Activated naive CD4-positive, alpha-beta T cell treated with anti-CD3 and anti-CD28 coated beads for 36 hours (primary cell): ENCODE measurements around the gene USP2. TPM values are rescaled to one million over a fixed set of nuclear protein-coding genes. Genes with fewer than 3 reads are reported as not detected.
"Not testable (repeated sequence)": the region's sequence is repeated elsewhere in the genome, so short reads cannot be mapped to it uniquely, and the experiment has no call there.

ENCODE experiments used
- CTCF ChIA-PET: fragments of 350-600 bp; sonication (Branson Sonifier 250); formaldehyde crosslinking; loops from one replicate; lab custom pipeline; 2021; ENCODE audit warnings: antibody characterized with exemption; lab: Charles Lee
- DNase-seq: peaks from one replicate; pipeline ENCODE4 v3.0.0-alpha.2; 2020
- H3K27ac Mint-ChIP-seq: one replicate; pipeline ENCODE4 v1.8.0; 2021; ENCODE audit warnings: mild to moderate bottlenecking, mixed read lengths
- H3K27me3 Mint-ChIP-seq: one replicate; pipeline ENCODE4 v1.8.0; 2021; ENCODE audit warnings: low read depth, mixed read lengths
- H3K36me3 Mint-ChIP-seq: one replicate; pipeline ENCODE4 v1.8.0; 2021; ENCODE audit warnings: low read depth, mixed read lengths
- H3K4me1 Mint-ChIP-seq: one replicate; pipeline ENCODE4 v1.8.0; 2021; ENCODE audit warnings: low read depth, mixed read lengths
- H3K4me3 Mint-ChIP-seq: one replicate; pipeline ENCODE4 v1.8.0; 2021; ENCODE audit warnings: mild to moderate bottlenecking, moderate library complexity, mixed read lengths
- H3K9me3 Mint-ChIP-seq: one replicate; pipeline ENCODE4 v1.8.0; 2021; ENCODE audit warnings: mixed read lengths
- intact Hi-C: fragments of 100-400 bp; cut with micrococcal nuclease; formaldehyde crosslinking; loops from one replicate; pipeline ENCODE4 v1.15.1; 2023
- total RNA-seq, 2 experiments: library from RNA; stranded (reverse); gene quantifications; one replicate each; pipeline ENCODE4 v1.2.3, GENCODE V29; 2021

The USP2 gene
- total RNA-seq, 2 experiments from 2014 or later = 0.35 to 0.57 TPM

DNA sequence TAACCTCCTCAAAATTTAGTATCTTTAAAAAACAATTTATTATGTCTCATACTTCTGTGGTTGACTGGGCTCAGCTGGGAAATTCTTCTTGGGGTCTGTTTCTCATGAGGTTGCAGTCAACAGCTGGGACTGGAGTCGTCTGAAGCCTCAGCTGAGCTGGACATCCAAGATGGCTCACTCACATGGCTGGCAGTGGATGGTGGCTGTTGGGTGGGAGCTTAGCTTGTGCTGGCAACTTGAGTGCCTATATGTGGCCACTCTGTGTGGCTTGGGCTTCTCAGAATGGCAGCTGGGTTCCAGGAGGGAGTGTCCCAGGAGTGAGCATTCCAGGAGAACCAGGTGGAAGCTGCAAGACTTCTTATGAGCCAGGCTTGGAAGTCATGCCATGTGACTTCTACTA is 28.2 kb upstream of the USP2 start:
- H3K27ac Mint-ChIP-seq = no peak overlapping the region
- H3K4me3 Mint-ChIP-seq = no peak overlapping the region
- no peak for DNase-seq
- peaks cover 2% of the 10 kb centered on the region for H3K27me3 Mint-ChIP-seq
- CTCF ChIA-PET = interaction anchor here (1.1 kb wide), 1 partner anchor 29 kb away, joined by 3 read pairs; no protein-coding TSS in a partner anchor
- intact Hi-C loops = no loop called here
- peaks cover 3% of the 10 kb centered on the region for H3K9me3 Mint-ChIP-seq
- no peaks in the 10 kb centered on the region for H3K4me1 Mint-ChIP-seq
- H3K36me3 Mint-ChIP-seq = no peaks in the 10 kb centered on the region

DNA sequence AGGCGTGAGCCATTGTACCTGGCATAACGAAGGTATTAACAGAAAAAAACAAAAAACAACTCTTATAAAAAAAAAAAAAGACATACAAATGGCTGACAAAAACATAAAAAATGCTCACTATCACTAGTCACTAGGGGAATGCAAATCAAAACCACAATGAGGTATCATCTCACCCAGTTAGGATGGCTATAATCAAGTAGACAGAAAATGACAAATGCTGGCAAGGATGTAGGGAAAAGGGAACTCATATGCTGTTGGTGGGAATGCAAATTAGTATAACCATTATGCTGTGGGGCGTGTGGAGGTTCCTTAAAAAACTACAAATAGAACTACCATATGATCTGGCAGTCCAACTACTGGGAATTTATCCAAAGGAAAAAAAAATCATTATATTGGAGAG is 24.5 kb upstream of the USP2 start:
- no peaks in the 10 kb centered on the region for H3K4me1 Mint-ChIP-seq
- no peak overlapping the region for H3K27ac Mint-ChIP-seq
- H3K36me3 Mint-ChIP-seq = no peaks in the 10 kb centered on the region
- H3K27me3 Mint-ChIP-seq = peaks cover 2% of the 10 kb centered on the region
- H3K9me3 Mint-ChIP-seq = peaks cover 2% of the 10 kb centered on the region
- H3K4me3 Mint-ChIP-seq = no peak overlapping the region
- DNase-seq = no peak
- CTCF ChIA-PET = no interaction called here
- intact Hi-C loops = no loop called here

DNA sequence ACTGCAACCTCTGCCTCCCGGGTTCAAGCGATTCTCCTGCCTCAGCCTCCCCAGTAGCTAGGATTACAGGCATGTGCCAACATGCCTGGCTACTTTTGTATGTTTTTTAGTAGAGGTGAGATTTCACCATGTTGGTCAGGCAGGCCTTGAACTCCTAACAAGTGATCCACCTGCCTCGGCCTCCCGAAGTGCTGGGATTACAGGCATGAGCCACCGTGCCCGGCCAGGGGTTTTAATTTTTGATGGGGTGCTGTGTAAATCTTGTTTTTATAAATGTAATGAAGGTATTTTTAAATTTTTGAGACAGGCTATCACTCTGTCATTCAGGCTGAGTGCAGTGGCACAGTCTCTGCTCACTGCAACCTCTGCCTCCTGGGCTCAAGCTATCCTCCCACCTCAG is 24.0 kb upstream of the USP2 start:
- H3K36me3 Mint-ChIP-seq, CTCF ChIA-PET, intact Hi-C loops, H3K9me3 Mint-ChIP-seq, H3K4me3 Mint-ChIP-seq, DNase-seq, H3K4me1 Mint-ChIP-seq, H3K27ac Mint-ChIP-seq, H3K27me3 Mint-ChIP-seq: not testable (repeated sequence)

DNA sequence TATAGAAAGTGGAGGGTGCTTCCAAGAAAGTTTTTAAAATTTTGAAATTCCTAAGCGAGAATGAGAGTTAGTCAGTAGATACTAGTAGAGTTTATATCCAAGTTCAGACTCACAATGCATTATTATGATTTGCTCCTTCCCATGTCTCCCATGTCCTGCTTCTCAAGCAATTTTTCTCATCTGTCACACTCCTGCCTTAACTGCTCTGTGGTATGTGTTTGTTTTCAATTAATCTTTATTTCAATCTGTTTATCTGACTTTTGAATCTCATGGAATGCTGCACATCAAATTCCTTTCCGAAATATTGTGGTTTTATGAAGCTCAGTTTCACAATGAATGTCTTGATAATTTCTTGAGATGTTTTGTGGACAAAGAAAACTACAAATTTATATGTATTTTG is 23.4 kb upstream of the USP2 start:
- Mint-ChIP-seq H3K27me3 (peaks cover 2% of the 10 kb centered on the region), H3K4me3 (no peak overlapping the region), H3K36me3 (peaks cover 2% of the 10 kb centered on the region), H3K9me3 (peaks cover 6% of the 10 kb centered on the region), H3K27ac (no peak overlapping the region), H3K4me1 (no peaks in the 10 kb centered on the region)
- CTCF ChIA-PET = interaction anchor here (1.1 kb wide), 1 partner anchor 48 kb away, joined by 3 read pairs; no protein-coding TSS in a partner anchor
- no peak for DNase-seq
- intact Hi-C loops = no loop called here

DNA sequence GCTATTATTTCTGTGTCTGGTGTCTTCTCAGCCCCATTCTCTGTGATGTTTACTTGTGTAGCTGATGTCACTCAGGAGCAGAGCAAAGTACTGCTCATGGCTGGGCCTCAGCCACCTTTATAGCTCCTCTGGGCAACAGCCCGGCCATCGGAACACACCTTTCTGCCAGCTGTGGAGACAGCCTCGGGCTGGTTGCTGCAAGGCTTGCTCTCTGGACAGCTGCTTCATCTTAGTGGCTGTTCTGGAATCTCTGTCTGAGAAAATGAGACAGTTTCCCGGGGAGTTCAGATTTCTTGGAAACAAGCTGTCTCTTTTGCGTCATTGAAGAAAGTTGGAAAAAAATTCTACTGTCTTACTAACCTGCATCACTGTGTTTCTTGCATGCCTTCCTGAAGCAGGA is 21.5 kb upstream of the USP2 start:
- H3K4me3 Mint-ChIP-seq = no peak overlapping the region
- DNase-seq = no peak
- H3K27me3 Mint-ChIP-seq = peaks cover 14% of the 10 kb centered on the region
- CTCF ChIA-PET = interaction anchor here (0.8 to 1.1 kb wide), 2 partner anchors 13 to 80 kb away, joined by 3 to 4 read pairs; no protein-coding TSS in a partner anchor
- peaks cover 5% of the 10 kb centered on the region for H3K36me3 Mint-ChIP-seq
- intact Hi-C loops = no loop called here
- peaks cover 12% of the 10 kb centered on the region for H3K9me3 Mint-ChIP-seq
- H3K27ac Mint-ChIP-seq = no peak overlapping the region
- H3K4me1 Mint-ChIP-seq = no peaks in the 10 kb centered on the region

DNA sequence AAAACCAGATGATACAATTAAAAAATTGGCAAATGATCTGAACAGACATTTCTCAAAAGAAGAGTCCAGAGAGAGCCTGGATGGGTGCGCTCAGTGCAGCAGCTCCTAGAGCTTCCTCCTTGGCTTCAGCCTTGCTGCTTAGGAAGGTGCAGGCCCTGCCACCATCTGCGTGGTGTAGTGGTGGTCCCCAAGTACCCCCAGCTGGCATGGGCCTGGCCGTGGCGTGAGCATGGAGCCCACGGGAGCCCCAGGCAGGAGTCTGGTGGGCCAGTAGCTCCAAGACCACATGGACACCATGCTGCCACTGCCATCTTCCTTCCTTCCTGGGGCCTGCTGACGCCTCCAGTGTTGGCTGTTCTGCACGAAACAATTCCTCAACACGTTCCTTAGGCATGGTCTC is 21.0 kb upstream of the USP2 start:
- Mint-ChIP-seq H3K27me3 (peaks cover 18% of the 10 kb centered on the region), H3K36me3 (peaks cover 7% of the 10 kb centered on the region), H3K27ac (no peak overlapping the region), H3K9me3 (peaks cover 17% of the 10 kb centered on the region), H3K4me3 (no peak overlapping the region), H3K4me1 (no peaks in the 10 kb centered on the region)
- DNase-seq = no peak
- CTCF ChIA-PET = no interaction called here
- intact Hi-C loops = no loop called here

DNA sequence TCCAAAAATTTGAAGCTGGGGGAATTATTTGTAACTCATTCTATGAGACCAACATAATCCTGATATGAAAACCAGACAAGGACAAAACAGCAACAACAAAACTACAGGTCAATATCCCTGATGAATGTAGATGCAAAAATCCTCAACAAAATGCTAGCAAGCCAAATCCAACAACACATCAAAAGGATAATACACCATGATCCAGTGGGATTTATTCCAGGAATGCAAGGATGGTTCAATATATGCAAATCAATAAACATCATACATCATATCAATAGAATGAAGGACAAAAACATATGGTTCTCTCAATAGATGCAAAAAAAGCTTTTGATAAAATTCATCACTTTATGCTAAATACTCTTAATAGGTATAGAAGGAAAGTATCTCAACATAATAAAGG is 19.4 kb upstream of the USP2 start:
- Mint-ChIP-seq H3K27me3 (peaks cover 21% of the 10 kb centered on the region), H3K4me1 (no peaks in the 10 kb centered on the region), H3K36me3 (peaks cover 7% of the 10 kb centered on the region), H3K4me3 (no peak overlapping the region), H3K9me3 (peaks cover 17% of the 10 kb centered on the region), H3K27ac (no peak overlapping the region)
- DNase-seq = no peak
- CTCF ChIA-PET = interaction anchor here (1.3 to 1.6 kb wide), 2 partner anchors 19 to 45 kb away, joined by 5 read pairs; no protein-coding TSS in a partner anchor
- intact Hi-C loops = no loop called here

DNA sequence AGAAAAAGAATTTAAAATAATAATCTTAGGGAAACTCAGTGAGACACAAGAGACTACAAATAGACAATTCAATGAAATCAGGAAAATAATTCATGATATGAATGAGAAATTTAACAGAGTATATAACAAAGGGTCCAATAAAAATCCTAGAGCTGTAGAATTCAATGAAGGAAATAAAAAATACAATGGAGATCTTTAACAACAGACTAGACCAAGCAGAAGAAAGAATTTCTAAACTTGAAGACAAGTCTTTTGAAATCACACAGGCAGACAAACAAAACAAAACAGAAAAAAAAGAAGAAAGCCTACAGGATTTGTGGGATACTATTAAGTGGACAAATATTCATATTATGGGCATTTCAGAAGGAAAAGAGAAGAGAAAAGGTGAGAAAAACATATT is 16.2 kb upstream of the USP2 start:
- H3K4me3 Mint-ChIP-seq = no peak overlapping the region
- peaks cover 17% of the 10 kb centered on the region for H3K9me3 Mint-ChIP-seq

DNA sequence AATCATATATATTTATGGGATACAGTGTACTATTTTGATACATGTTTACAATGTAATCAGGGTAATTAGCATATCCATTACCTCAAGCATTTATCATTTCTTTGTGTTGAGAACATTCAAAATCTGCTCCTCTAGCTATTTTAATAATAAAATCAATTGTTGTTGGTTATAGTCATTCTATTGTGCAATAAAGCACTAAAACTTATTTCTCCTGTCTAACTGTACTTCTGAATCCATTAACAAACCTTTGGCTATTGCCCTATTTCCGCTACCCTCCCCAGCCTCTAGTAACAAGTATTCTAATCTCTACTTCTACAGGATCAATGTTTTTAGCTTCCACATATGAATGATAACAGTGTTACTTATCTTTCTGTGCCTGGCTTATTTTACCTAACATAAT is 15.3 kb upstream of the USP2 start:
- no peaks in the 10 kb centered on the region for H3K4me1 Mint-ChIP-seq
- H3K4me3 Mint-ChIP-seq = no peak overlapping the region
- CTCF ChIA-PET = interaction anchor here (0.7 kb wide), 1 partner anchor 201 kb away, joined by 4 read pairs; no protein-coding TSS in a partner anchor
- H3K27me3 Mint-ChIP-seq = peaks cover 24% of the 10 kb centered on the region
- DNase-seq = no peak
- peaks cover 7% of the 10 kb centered on the region for H3K36me3 Mint-ChIP-seq
- H3K9me3 Mint-ChIP-seq = peaks cover 15% of the 10 kb centered on the region
- intact Hi-C loops = no loop called here
- H3K27ac Mint-ChIP-seq = no peak overlapping the region

More for the DNA sequence above, 16.2 kb upstream of the USP2 start:
- Mint-ChIP-seq H3K4me1 (no peaks in the 10 kb centered on the region), H3K27me3 (peaks cover 24% of the 10 kb centered on the region), H3K36me3 (peaks cover 7% of the 10 kb centered on the region), H3K27ac (no peak overlapping the region)
- CTCF ChIA-PET = interaction anchor here (1.1 kb wide), 1 partner anchor 79 kb away, joined by 4 read pairs; no protein-coding TSS in a partner anchor
- DNase-seq = no peak
- intact Hi-C loops = no loop called here

DNA sequence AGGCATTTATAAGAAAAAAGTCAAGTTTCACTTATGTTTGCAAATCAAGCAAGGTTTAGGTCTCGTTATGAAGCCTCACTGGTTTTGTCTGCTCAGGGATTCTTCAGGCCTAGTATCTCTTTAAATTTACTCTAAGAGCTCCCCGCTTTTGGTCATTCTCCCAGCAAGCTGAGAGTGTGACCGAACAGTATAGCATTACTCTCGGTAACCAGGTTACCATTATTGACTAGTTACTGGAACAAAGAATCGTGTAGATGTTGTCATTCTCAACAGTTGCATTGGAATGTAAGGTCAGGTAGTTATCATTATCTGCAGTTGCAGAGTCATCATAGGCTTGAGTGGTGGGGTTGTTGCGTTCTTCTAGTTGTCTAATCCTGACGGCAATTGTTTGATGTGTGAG is 9.8 kb upstream of the USP2 start:
- no peak overlapping the region for H3K27ac Mint-ChIP-seq
- peaks cover 5% of the 10 kb centered on the region for H3K27me3 Mint-ChIP-seq
- DNase-seq = no peak
- H3K9me3 Mint-ChIP-seq = no peaks in the 10 kb centered on the region
- no peak overlapping the region for H3K4me3 Mint-ChIP-seq
- H3K36me3 Mint-ChIP-seq = no peaks in the 10 kb centered on the region
- CTCF ChIA-PET = interaction anchor here (1.1 kb wide), 1 partner anchor 85 kb away, joined by 4 read pairs; no protein-coding TSS in a partner anchor
- intact Hi-C loops = no loop called here
- no peaks in the 10 kb centered on the region for H3K4me1 Mint-ChIP-seq

DNA sequence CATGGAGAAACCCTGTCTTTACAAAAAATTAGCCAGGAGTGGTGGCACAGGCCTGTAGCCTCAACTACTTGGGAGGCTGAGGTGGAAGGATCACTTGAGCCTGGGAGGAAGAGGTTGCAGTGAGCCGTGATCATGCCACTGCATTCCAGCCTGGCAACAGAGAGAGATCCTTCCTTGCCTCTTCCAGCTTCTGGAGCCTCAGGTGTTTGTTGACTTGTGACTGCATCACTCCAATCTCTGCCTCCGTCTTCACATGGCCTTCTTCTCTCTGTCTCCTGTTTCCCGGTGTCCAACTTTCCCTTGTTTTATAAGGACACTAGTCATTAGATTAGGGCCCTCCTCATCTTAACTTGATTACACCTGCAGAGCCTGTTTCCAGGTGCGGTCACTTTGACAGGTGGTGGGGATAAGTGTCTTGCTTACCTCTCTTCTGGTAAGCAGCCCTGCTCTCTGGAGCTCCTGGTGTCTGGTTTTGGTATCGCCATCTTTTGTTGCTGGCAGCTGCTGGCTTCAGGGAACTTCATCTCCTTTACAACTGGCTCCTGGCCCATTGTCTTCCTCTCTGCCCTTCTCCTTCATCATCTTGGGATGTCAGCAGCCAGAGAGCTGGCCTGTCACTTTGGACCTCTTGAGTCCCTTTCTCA is 8.2 kb upstream of the USP2 start:
- CTCF ChIA-PET = interaction anchor here (0.7 to 0.9 kb wide), 2 partner anchors 14 to 81 kb away, joined by 3 read pairs; no protein-coding TSS in a partner anchor
- H3K36me3 Mint-ChIP-seq = no peaks in the 10 kb centered on the region
- H3K4me3 Mint-ChIP-seq = no peak overlapping the region
- peaks cover under 1% of the 10 kb centered on the region for H3K27me3 Mint-ChIP-seq
- peak; percentile 34 for DNase-seq
- H3K27ac Mint-ChIP-seq = no peak overlapping the region
- H3K4me1 Mint-ChIP-seq = no peaks in the 10 kb centered on the region
- intact Hi-C loops = no loop called here
- no peaks in the 10 kb centered on the region for H3K9me3 Mint-ChIP-seq

DNA sequence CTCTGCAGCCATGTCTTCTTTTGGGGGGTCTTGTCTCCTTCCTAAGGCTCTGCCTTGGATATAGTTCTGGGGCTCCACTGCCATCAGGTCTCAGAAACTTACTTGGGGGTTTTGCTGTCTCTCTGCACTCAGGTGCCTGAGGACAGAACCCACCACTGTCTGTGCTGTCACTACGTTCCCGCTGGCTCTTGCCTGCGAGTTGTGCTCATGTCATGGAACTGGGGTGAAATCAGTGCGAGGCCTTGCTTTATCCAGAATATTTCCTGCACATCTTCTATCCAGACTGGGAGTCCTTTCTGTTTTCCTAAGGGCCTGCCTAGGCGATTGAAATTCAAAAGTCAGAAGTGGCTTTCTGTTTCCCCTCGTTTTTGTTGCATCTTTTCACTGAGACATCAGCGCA is 6.6 kb upstream of the USP2 start:
- Mint-ChIP-seq H3K9me3 (no peaks in the 10 kb centered on the region), H3K4me3 (no peak overlapping the region), H3K4me1 (no peaks in the 10 kb centered on the region), H3K27me3 (no peaks in the 10 kb centered on the region), H3K36me3 (no peaks in the 10 kb centered on the region), H3K27ac (no peak overlapping the region)
- CTCF ChIA-PET = no interaction called here
- no peak for DNase-seq
- intact Hi-C loops = no loop called here

DNA sequence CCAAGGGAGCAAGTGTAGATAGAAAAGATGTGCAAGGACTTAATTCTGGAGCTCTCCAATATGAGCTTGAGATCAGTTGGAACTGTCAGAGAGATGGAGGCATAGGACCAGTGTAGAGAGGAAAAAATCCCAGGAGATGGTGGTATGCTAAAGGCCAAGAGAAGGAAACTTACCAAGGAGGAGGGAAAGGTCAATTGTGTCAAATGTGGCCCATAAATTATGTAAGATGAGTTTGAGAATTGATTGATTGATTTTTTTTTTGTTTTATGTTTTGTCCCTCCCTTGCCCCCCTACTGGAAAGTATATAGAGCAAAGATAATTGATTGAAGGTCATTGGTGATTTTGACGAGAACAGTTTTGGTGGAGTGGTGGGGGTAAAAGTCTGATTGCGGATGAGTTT is 2.8 kb upstream of the USP2 start:
- peaks cover 5% of the 10 kb centered on the region for H3K4me1 Mint-ChIP-seq
- CTCF ChIA-PET = interaction anchor here (1.0 to 11.9 kb wide), 5 partner anchors 9 to 92 kb away, joined by 3 to 132 read pairs (median 6); no protein-coding TSS in a partner anchor
- no peaks in the 10 kb centered on the region for H3K9me3 Mint-ChIP-seq
- H3K4me3 Mint-ChIP-seq = no peak overlapping the region
- H3K36me3 Mint-ChIP-seq = no peaks in the 10 kb centered on the region
- DNase-seq = no peak
- intact Hi-C loops = no loop called here
- no peak overlapping the region for H3K27ac Mint-ChIP-seq
- H3K27me3 Mint-ChIP-seq = no peaks in the 10 kb centered on the region
